ENCODE data around the gene PCDHGB5.
A peak's percentile ranks its signal among the peaks of the same experiment; 100 is the strongest.
"Not testable (repeated sequence)": the region's sequence is repeated elsewhere in the genome, so short reads cannot be mapped to it uniquely, and the experiment has no call there.

The PCDHGB5 gene

GRCh38 chr5:141422742-141423291 is 25.1 kb downstream of the PCDHGB5 start:
- no peak for DNase-seq (ENCODE audit: low read depth in 2 of 2)
- H3K4me3 ChIP-seq (replicated peaks in 1 of 2; ENCODE audit: low read depth in 2 of 2, low read length in 2 of 2): no peak overlapping the region
- no peak for TF ChIP-seq CTCF (IDR thresholded peaks at IDR 0.05; ENCODE audit: low read depth, low read length)

- H3K4me3 ChIP-seq (replicated peaks in 1 of 2; ENCODE audit: low read depth in 2 of 2, low read length in 2 of 2): no peak overlapping the region
- no peak for DNase-seq (ENCODE audit: low read depth in 2 of 2)
- TF ChIP-seq CTCF (IDR thresholded peaks at IDR 0.05; ENCODE audit: low read depth, low read length): no peak
These were observed 30.2 kb downstream of the PCDHGB5 start for GRCh38 chr5:141427783-141428426.

- DNase-seq (ENCODE audit: low read depth in 2 of 2): peak; percentile 96 to 97
- H3K4me3 ChIP-seq (replicated peaks in 1 of 2; ENCODE audit: low read depth in 2 of 2, low read length in 2 of 2): peak within 1 kb of the TSS; percentile 43 to 55
- TF ChIP-seq CTCF (IDR thresholded peaks at IDR 0.05; ENCODE audit: low read depth, low read length): peak; percentile 78
These were observed 32.8 kb downstream of the PCDHGB5 start, which contains the start of gene PCDHGA12 for GRCh38 chr5:141430332-141431113. PCDHGA12 (plus strand) TSS chr5:141430507; CDS start chr5:141430760, 253 bp downstream.

- peak overlapping the region; percentile 43 to 55 for H3K4me3 ChIP-seq (replicated peaks in 1 of 2; ENCODE audit: low read depth in 2 of 2, low read length in 2 of 2)
- DNase-seq (ENCODE audit: low read depth in 2 of 2): peak; percentile 56 to 59
- no peak for TF ChIP-seq CTCF (IDR thresholded peaks at IDR 0.05; ENCODE audit: low read depth, low read length)
These were observed 33.5 kb downstream of the PCDHGB5 start for GRCh38 chr5:141431286-141431685.

GRCh38 chr5:141432308-141432707 is 34.6 kb downstream of the PCDHGB5 start:
- not testable (repeated sequence) for H3K4me3 ChIP-seq (replicated peaks in 1 of 2; ENCODE audit: low read depth in 2 of 2, low read length in 2 of 2); DNase-seq (ENCODE audit: low read depth in 2 of 2)

- not testable (repeated sequence) for DNase-seq (ENCODE audit: low read depth in 2 of 2); H3K4me3 ChIP-seq (replicated peaks in 1 of 2; ENCODE audit: low read depth in 2 of 2, low read length in 2 of 2)
These were observed 35.0 kb downstream of the PCDHGB5 start for GRCh38 chr5:141432726-141433125.

GRCh38 chr5:141434006-141434405 is 36.3 kb downstream of the PCDHGB5 start:
- DNase-seq (ENCODE audit: low read depth in 2 of 2): peak in 1 of 2 donors; percentile 25
- H3K4me3 ChIP-seq (replicated peaks in 1 of 2; ENCODE audit: low read depth in 2 of 2, low read length in 2 of 2): no peak overlapping the region
- TF ChIP-seq CTCF (IDR thresholded peaks at IDR 0.05; ENCODE audit: low read depth, low read length): no peak
